ENCODE data around the gene SLC8A3. TPM values are rescaled to one million over a fixed set of nuclear protein-coding genes. Genes with fewer than 3 reads are reported as not detected.

SLC8A3 gene
- polyA plus RNA-seq, 1 of the 3 experiments (the other 2 are of a cell fraction): 0.26 TPM

DNA sequence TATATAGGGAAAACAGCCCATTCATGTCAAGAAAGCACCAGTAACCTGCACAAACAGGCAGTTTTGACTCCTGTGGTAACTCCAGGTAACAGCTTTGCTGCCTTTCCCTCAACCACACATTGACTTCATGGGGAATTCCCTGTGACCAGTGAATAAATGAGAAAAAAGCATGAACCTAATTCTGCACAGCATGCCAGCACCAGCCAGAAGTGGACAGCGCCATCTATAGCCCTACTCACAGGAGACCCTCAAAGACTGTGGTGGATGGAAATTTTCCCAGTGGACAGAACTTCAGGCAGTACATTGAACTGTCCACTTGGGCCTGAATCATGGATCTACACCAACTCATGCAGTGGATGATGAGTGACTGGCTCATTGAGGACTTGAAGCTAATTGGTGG, 152.1 kb downstream of the SLC8A3 start:
- H3K36me3 ChIP-seq (replicated peaks in 1 of 2; ENCODE audit: control insufficient read depth in 1 of 2, insufficient read depth in 2 of 2, low read length in 1 of 2): no peaks in the 10 kb centered on the region
- no peak overlapping the region for H3K4me3 ChIP-seq (ENCODE audit: low read depth in 2 of 2, low read length in 1 of 2)
- no peak for TF ChIP-seq YY1 (IDR thresholded peaks at IDR 0.05; ENCODE audit: low read depth)
- no peak for TF ChIP-seq POLR2AphosphoS5 (IDR thresholded peaks at IDR 0.05; ENCODE audit: low read depth, low read length)
- no peak for TF ChIP-seq FOXJ3 (CRISPR knock-in tag; IDR thresholded peaks at IDR 0.05)
- no peak for TF ChIP-seq CHD2 (IDR thresholded peaks at IDR 0.05; ENCODE audit: low read length, partially characterized antibody)
- H3K9me2 ChIP-seq: no peaks in the 10 kb centered on the region
- no peaks in the 10 kb centered on the region for H4K20me1 ChIP-seq (ENCODE audit: insufficient read depth)
- H3K4me2 ChIP-seq: no peak overlapping the region
- no peaks in the 10 kb centered on the region for H3K27me3 ChIP-seq (ENCODE audit: insufficient read depth)
- CTCF ChIA-PET: interaction anchor here (1.6 to 5.9 kb wide), 4 partner anchors 8 to 219 kb away, joined by 3 to 51 read pairs (median 23); no protein-coding TSS in a partner anchor
- H3K79me2 ChIP-seq (ENCODE audit: insufficient read depth): no peaks in the 10 kb centered on the region
- no peaks in the 10 kb centered on the region for H3F3A ChIP-seq (replicated peaks; ENCODE audit: insufficient read depth)
- no peaks in the 10 kb centered on the region for H3K9me3 ChIP-seq
- no peak overlapping the region for H3K27ac ChIP-seq (ENCODE audit: low read depth in 2 of 2, low read length in 1 of 2)
- H2AFZ ChIP-seq (ENCODE audit: low read depth): no peak overlapping the region
- H3K4me1 ChIP-seq (ENCODE audit: control insufficient read depth in 1 of 2, insufficient read depth in 2 of 2, low read depth in 1 of 2, low read length in 1 of 2): peaks cover 0 to 3% of the 10 kb centered on the region in 2 experiments; a peak in 1 of 4 replicates
- 50% methylated on average over 1 of the region's 1 CpG for WGBS (ENCODE audit: low lambda C conversion rate)
- DNase-seq: no peak
- POLR2A ChIA-PET: no interaction called here
- no peak overlapping the region for H3K9ac ChIP-seq

DNA sequence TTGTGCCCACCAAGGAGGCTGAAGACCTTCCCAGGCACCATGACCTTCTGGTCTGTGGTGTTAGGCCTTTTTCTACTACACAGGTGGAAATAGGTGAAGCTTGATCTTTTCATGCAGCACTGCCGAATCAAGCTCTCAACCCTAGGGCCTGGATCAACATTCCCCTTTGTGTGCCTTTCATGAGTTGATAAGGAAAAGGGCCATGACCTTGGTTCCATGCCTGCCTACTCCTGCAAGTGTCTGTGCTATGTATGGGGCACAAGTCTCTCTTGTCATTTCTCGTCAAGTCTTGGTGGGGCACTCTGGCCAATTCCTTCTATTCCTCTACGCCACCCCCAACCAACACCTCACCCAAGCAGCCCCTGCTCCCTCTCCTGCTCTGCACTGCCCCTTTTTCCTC, 154.5 kb downstream of the SLC8A3 start:
- ChIA-PET CTCF (interaction anchor here (0.6 to 5.9 kb wide), 6 partner anchors 11 to 283 kb away, joined by 3 to 51 read pairs (median 4); partner anchors contain the start of gene SMOC1), POLR2A (no interaction called here)
- 36% methylated on average over 3 of the region's 3 CpGs for WGBS (ENCODE audit: low lambda C conversion rate)

DNA sequence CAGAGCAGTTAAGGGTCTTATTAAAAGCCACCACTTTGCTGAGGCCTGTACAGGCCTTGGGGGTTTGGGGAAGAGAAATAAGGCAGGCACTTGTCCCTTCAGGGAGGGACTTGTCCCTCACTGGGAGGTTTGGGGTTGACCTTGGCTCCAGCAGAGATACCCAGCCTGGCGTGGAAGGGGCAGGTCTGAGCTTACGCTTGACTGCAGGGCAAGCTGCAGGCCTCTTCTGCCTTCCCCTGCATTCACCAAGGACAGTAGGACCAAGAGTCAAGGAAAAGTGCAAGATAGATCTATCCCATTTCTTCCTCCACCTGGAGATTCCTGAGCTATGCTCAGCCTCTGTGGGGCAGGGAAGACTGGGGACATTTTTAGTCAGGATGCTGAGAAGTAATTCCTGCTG, 155.2 kb downstream of the SLC8A3 start:
- whole genome bisulfite sequencing (ENCODE audit: low lambda C conversion rate): 41% methylated on average over 2 of the region's 2 CpGs
- CTCF ChIA-PET: interaction anchor here (0.6 to 5.9 kb wide), 9 partner anchors 12 to 221 kb away, joined by 3 to 51 read pairs (median 5); partner anchors contain the start of gene SMOC1
- Histone ChIP-seq H3K36me3 (replicated peaks in 1 of 2; ENCODE audit: control insufficient read depth in 1 of 2, insufficient read depth in 2 of 2, low read length in 1 of 2) (no peaks in the 10 kb centered on the region), H3K79me2 (ENCODE audit: insufficient read depth) (no peaks in the 10 kb centered on the region), H4K20me1 (ENCODE audit: insufficient read depth) (no peaks in the 10 kb centered on the region), H3K9me3 (no peaks in the 10 kb centered on the region), H3K4me3 (ENCODE audit: low read depth in 2 of 2, low read length in 1 of 2) (no peak overlapping the region), H3K4me1 (ENCODE audit: control insufficient read depth in 1 of 2, insufficient read depth in 2 of 2, low read depth in 1 of 2, low read length in 1 of 2) (no peaks in the 10 kb centered on the region), H3K9me2 (no peaks in the 10 kb centered on the region), H3K9ac (no peak overlapping the region), H2AFZ (ENCODE audit: low read depth) (no peak overlapping the region), H3K4me2 (no peak overlapping the region), H3K27ac (ENCODE audit: low read depth in 2 of 2, low read length in 1 of 2) (no peak overlapping the region), H3K27me3 (ENCODE audit: insufficient read depth) (no peaks in the 10 kb centered on the region), H3F3A (replicated peaks; ENCODE audit: insufficient read depth) (no peaks in the 10 kb centered on the region)
- no peak for DNase-seq
- POLR2A ChIA-PET: no interaction called here
- no peak for TF ChIP-seq ELF1 (IDR thresholded peaks at IDR 0.05)
- no peak for TF ChIP-seq EP300 (IDR thresholded peaks at IDR 0.05; ENCODE audit: borderline replicate concordance in 1 of 2, low read depth in 1 of 2, low read length in 1 of 2)
- no peak for TF ChIP-seq POLR2AphosphoS5 (IDR thresholded peaks at IDR 0.05; ENCODE audit: low read depth, low read length)
- no peak for TF ChIP-seq RCOR1 (IDR thresholded peaks at IDR 0.05; ENCODE audit: low read length)
- TF ChIP-seq FOXM1 (IDR thresholded peaks at IDR 0.05; ENCODE audit: low read depth): no peak
- TF ChIP-seq, protein P1, sequence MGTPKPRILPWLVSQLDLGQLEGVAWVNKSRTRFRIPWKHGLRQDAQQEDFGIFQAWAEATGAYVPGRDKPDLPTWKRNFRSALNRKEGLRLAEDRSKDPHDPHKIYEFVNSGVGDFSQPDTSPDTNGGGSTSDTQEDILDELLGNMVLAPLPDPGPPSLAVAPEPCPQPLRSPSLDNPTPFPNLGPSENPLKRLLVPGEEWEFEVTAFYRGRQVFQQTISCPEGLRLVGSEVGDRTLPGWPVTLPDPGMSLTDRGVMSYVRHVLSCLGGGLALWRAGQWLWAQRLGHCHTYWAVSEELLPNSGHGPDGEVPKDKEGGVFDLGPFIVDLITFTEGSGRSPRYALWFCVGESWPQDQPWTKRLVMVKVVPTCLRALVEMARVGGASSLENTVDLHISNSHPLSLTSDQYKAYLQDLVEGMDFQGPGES (IDR thresholded peaks at IDR 0.05; ENCODE audit: low read depth, low read length): no peak
- TF ChIP-seq MEF2A (IDR thresholded peaks at IDR 0.05; ENCODE audit: borderline replicate concordance, low read depth): no peak
- TF ChIP-seq GABPA (IDR thresholded peaks at IDR 0.05; ENCODE audit: low read depth): no peak
- TF ChIP-seq REST (IDR thresholded peaks at IDR 0.05; ENCODE audit: low read depth, low read length): no peak
- TF ChIP-seq, protein P2, sequence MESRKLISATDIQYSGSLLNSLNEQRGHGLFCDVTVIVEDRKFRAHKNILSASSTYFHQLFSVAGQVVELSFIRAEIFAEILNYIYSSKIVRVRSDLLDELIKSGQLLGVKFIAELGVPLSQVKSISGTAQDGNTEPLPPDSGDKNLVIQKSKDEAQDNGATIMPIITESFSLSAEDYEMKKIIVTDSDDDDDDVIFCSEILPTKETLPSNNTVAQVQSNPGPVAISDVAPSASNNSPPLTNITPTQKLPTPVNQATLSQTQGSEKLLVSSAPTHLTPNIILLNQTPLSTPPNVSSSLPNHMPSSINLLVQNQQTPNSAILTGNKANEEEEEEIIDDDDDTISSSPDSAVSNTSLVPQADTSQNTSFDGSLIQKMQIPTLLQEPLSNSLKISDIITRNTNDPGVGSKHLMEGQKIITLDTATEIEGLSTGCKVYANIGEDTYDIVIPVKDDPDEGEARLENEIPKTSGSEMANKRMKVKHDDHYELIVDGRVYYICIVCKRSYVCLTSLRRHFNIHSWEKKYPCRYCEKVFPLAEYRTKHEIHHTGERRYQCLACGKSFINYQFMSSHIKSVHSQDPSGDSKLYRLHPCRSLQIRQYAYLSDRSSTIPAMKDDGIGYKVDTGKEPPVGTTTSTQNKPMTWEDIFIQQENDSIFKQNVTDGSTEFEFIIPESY (IDR thresholded peaks at IDR 0.05; ENCODE audit: borderline replicate concordance, low read depth): no peak
- no peak for TF ChIP-seq SMC3 (IDR thresholded peaks at IDR 0.05; ENCODE audit: low read depth, low read length)

More for the DNA sequence above, 154.5 kb downstream of the SLC8A3 start:
- TF ChIP-seq GABPA (IDR thresholded peaks at IDR 0.05; ENCODE audit: low read depth) (no peak), RXRA (IDR thresholded peaks at IDR 0.05; ENCODE audit: borderline replicate concordance, low read depth) (no peak)
- Histone ChIP-seq H3K79me2 (ENCODE audit: insufficient read depth) (no peaks in the 10 kb centered on the region), H3K4me3 (ENCODE audit: low read depth in 2 of 2, low read length in 1 of 2) (no peak overlapping the region), H3K27me3 (ENCODE audit: insufficient read depth) (no peaks in the 10 kb centered on the region), H3K9me3 (no peaks in the 10 kb centered on the region), H2AFZ (ENCODE audit: low read depth) (no peak overlapping the region), H3K27ac (ENCODE audit: low read depth in 2 of 2, low read length in 1 of 2) (no peak overlapping the region), H3K36me3 (replicated peaks in 1 of 2; ENCODE audit: control insufficient read depth in 1 of 2, insufficient read depth in 2 of 2, low read length in 1 of 2) (no peaks in the 10 kb centered on the region), H3F3A (replicated peaks; ENCODE audit: insufficient read depth) (no peaks in the 10 kb centered on the region), H3K9me2 (no peaks in the 10 kb centered on the region), H3K4me1 (ENCODE audit: control insufficient read depth in 1 of 2, insufficient read depth in 2 of 2, low read depth in 1 of 2, low read length in 1 of 2) (no peaks in the 10 kb centered on the region), H3K9ac (no peak overlapping the region), H4K20me1 (ENCODE audit: insufficient read depth) (no peaks in the 10 kb centered on the region), H3K4me2 (no peak overlapping the region)
- DNase-seq: no peak

All from SK-N-SH (cell line).